Progenitor cell of endocrine pancreas (in vitro differentiated cells): ENCODE results near the gene RAC3. TPM values are rescaled to one million over a fixed set of nuclear protein-coding genes. Genes with fewer than 3 reads are reported as not detected.

Experiments used
- DNase-seq: peaks from one replicate; pipeline ENCODE4 v3.0.0; 2021; ENCODE audit warnings: low spot score; ENCODE audit not compliant: unreplicated experiment
- H3K27ac Mint-ChIP-seq: 2 replicates; pipeline ENCODE4 v1.8.0; 2021; ENCODE audit warnings: mild to moderate bottlenecking, moderate library complexity, mixed read lengths
- H3K27me3 Mint-ChIP-seq: 2 replicates; pipeline ENCODE4 v1.8.0; 2021; ENCODE audit warnings: mixed read lengths
- H3K36me3 Mint-ChIP-seq: 2 replicates; pipeline ENCODE4 v1.8.0; 2022; ENCODE audit warnings: mixed read lengths; ENCODE audit not compliant: insufficient read depth
- H3K4me1 Mint-ChIP-seq: 2 replicates; pipeline ENCODE4 v1.8.0; 2021; ENCODE audit warnings: low read depth, mixed read lengths
- H3K4me3 Mint-ChIP-seq: 2 replicates; pipeline ENCODE4 v1.8.0; 2021; ENCODE audit warnings: low read depth, mild to moderate bottlenecking, moderate library complexity, mixed read lengths
- H3K9me3 Mint-ChIP-seq: 2 replicates; pipeline ENCODE4 v1.8.0; 2021; ENCODE audit warnings: low read depth, mixed read lengths
- CTCF ChIP-seq: fragments of 200-600 bp; sonication (generic); IDR thresholded peaks from one replicate; pipeline ENCODE4 v1.5.0; 2021; ENCODE audit warnings: antibody characterized with exemption, mild to moderate bottlenecking; ENCODE audit not compliant: unreplicated experiment
- total RNA-seq: library from RNA; stranded (reverse); gene quantifications from 2 replicates; pipeline ENCODE4 v1.2.1, GENCODE V29; 2021

The RAC3 gene
- total RNA-seq, 1 donor from 2014 or later = 25.2 TPM

- no peaks in the 10 kb centered on the region for H3K9me3 Mint-ChIP-seq
- peaks cover 4% of the 10 kb centered on the region for H3K36me3 Mint-ChIP-seq
- H3K27ac Mint-ChIP-seq = no peak overlapping the region
- no peak overlapping the region for H3K4me3 Mint-ChIP-seq
- no peaks in the 10 kb centered on the region for H3K27me3 Mint-ChIP-seq
- no peak for TF ChIP-seq CTCF
- no peak for DNase-seq
- peaks cover 2% of the 10 kb centered on the region for H3K4me1 Mint-ChIP-seq
Observed at GRCh38 chr17:81993729-81994592, 37.5 kb upstream of the RAC3 start.

GRCh38 chr17:81994593-81995462 is 36.6 kb upstream of the RAC3 start:
- H3K27me3 Mint-ChIP-seq = no peaks in the 10 kb centered on the region
- no peak overlapping the region for H3K4me3 Mint-ChIP-seq
- peaks cover 4% of the 10 kb centered on the region for H3K36me3 Mint-ChIP-seq
- TF ChIP-seq CTCF = no peak
- peak overlapping the region; percentile 37 for H3K27ac Mint-ChIP-seq
- DNase-seq = no peak
- H3K9me3 Mint-ChIP-seq = no peaks in the 10 kb centered on the region
- H3K4me1 Mint-ChIP-seq = peaks cover 2% of the 10 kb centered on the region

GRCh38 chr17:81995463-81996231 is 35.8 kb upstream of the RAC3 start:
- no peak overlapping the region for H3K4me3 Mint-ChIP-seq
- peaks cover 2% of the 10 kb centered on the region for H3K36me3 Mint-ChIP-seq
- no peaks in the 10 kb centered on the region for H3K27me3 Mint-ChIP-seq
- H3K4me1 Mint-ChIP-seq = peaks cover 2% of the 10 kb centered on the region
- no peak for DNase-seq
- no peaks in the 10 kb centered on the region for H3K9me3 Mint-ChIP-seq
- TF ChIP-seq CTCF = no peak
- H3K27ac Mint-ChIP-seq = no peak overlapping the region

- no peak for TF ChIP-seq CTCF
- no peaks in the 10 kb centered on the region for H3K9me3 Mint-ChIP-seq
- H3K4me3 Mint-ChIP-seq = no peak overlapping the region
- DNase-seq = no peak
- peaks cover 2% of the 10 kb centered on the region for H3K4me1 Mint-ChIP-seq
- no peaks in the 10 kb centered on the region for H3K27me3 Mint-ChIP-seq
- no peaks in the 10 kb centered on the region for H3K36me3 Mint-ChIP-seq
- no peak overlapping the region for H3K27ac Mint-ChIP-seq
Observed at GRCh38 chr17:81996232-81996756, 35.2 kb upstream of the RAC3 start.
